ENCODE data around the gene NHLRC4.

The NHLRC4 gene

GRCh38 chr16:565419-566330 is 1.1 kb upstream of the NHLRC4 start:
- no peak for DNase-seq (ENCODE audit: low spot score)

GRCh38 chr16:567373-568256 is 810 bp downstream of the NHLRC4 start:
- DNase-seq (ENCODE audit: low spot score) = no peak

- DNase-seq (ENCODE audit: low spot score) = no peak
Measured at GRCh38 chr16:568401-569258, 1.8 kb downstream of the NHLRC4 start.

- peak; percentile 60 for DNase-seq (ENCODE audit: low spot score)
Measured at GRCh38 chr16:569445-570254, 2.8 kb downstream of the NHLRC4 start, which contains the start of gene PIGQ. Gene PIGQ (plus strand): TSS chr16:569968. CDS start chr16:574075, 4,107 bp downstream.

- DNase-seq (ENCODE audit: low spot score) = no peak
Measured at GRCh38 chr16:572865-573650, 6.3 kb downstream of the NHLRC4 start.

- no peak for DNase-seq (ENCODE audit: low spot score)
Measured at GRCh38 chr16:574021-574760, 7.4 kb downstream of the NHLRC4 start.

GRCh38 chr16:575354-576196 is 8.8 kb downstream of the NHLRC4 start:
- DNase-seq (ENCODE audit: low spot score) = no peak

GRCh38 chr16:576197-576822 is 9.5 kb downstream of the NHLRC4 start:
- DNase-seq (ENCODE audit: low spot score) = no peak

GRCh38 chr16:576823-577201 is 10.0 kb downstream of the NHLRC4 start:
- no peak for DNase-seq (ENCODE audit: low spot score)

- no peak for DNase-seq (ENCODE audit: low spot score)
Measured at GRCh38 chr16:577796-578195, 11.0 kb downstream of the NHLRC4 start.

- DNase-seq (ENCODE audit: low spot score) = no peak
Measured at GRCh38 chr16:578232-578869, 11.5 kb downstream of the NHLRC4 start.

GRCh38 chr16:578870-579405 is 12.1 kb downstream of the NHLRC4 start:
- no peak for DNase-seq (ENCODE audit: low spot score)

- no peak for DNase-seq (ENCODE audit: low spot score)
Measured at GRCh38 chr16:580141-580945, 13.5 kb downstream of the NHLRC4 start.

- DNase-seq (ENCODE audit: low spot score) = no peak
Measured at GRCh38 chr16:580946-581498, 14.2 kb downstream of the NHLRC4 start.

- no peak for DNase-seq (ENCODE audit: low spot score)
Measured at GRCh38 chr16:582218-582613, 15.4 kb downstream of the NHLRC4 start.

Measured in LoVo (cell line).